Tibial nerve (tissue), 4 donors: Measurements from ENCODE around the gene PDZRN3. TPM values are rescaled to one million over a fixed set of nuclear protein-coding genes. Genes with fewer than 3 reads are reported as not detected.

Experiments used
- DNase-seq, 2 donors: peaks; one replicate each; pipeline ENCODE4 v3.0.0-alpha.2; 2019; ENCODE audit warnings: low spot score in 2 of 2
- H3K27ac ChIP-seq, 4 donors: fragments of 200-600 bp; sonication (generic) in 3 of 4; one replicate each; pipeline ENCODE4 v1.5.1; 2017 to 2019; ENCODE audit warnings: mild to moderate bottlenecking in 1 of 4
- H3K27me3 ChIP-seq, 2 donors: fragments of 200-600 bp; sonication (generic) in 1 of 2; one replicate each; pipeline versions ENCODE4 v1.5.1 to v1.6.0; 2017 to 2019
- H3K36me3 ChIP-seq, 3 donors: fragments of 200-600 bp; sonication (generic); one replicate each; pipeline ENCODE4 v1.5.1; 2018 to 2019
- H3K4me1 ChIP-seq, 4 donors: fragments of 200-600 bp; sonication (generic) in 3 of 4; one replicate each; pipeline ENCODE4 v1.5.1; 2017 to 2019
- H3K4me3 ChIP-seq, 4 donors: fragments of 200-600 bp; sonication (generic) in 3 of 4; one replicate each; pipeline ENCODE4 v1.5.1; 2017 to 2019; ENCODE audit warnings: mild to moderate bottlenecking in 1 of 4, moderate library complexity in 1 of 4
- H3K9me3 ChIP-seq, 4 donors: fragments of 200-600 bp; sonication (generic) in 3 of 4; one replicate each; pipeline ENCODE4 v1.5.1; 2017 to 2019
- EP300 ChIP-seq, 2 donors: sonication (generic); formaldehyde crosslinking; IDR thresholded peaks; one replicate each; pipeline ENCODE4 v1.6.1; 2017; ENCODE audit warnings: antibody characterized with exemption in 2 of 2, mild to moderate bottlenecking in 1 of 2
- POLR2A ChIP-seq, 2 donors: fragments of 450-650 bp; IDR thresholded peaks; one replicate each; pipeline ENCODE4 v1.6.1; 2017; ENCODE audit warnings: antibody characterized with exemption in 2 of 2, mild to moderate bottlenecking in 2 of 2, moderate library complexity in 2 of 2
- WGBS, 2 donors: methylation state at CpG; one replicate each; pipeline ENCODE4 v1.1.5; 2018; 5-methylcytosine and 5-hydroxymethylcytosine counted together
- total RNA-seq, 4 donors: library from RNA; depleted of rRNA; stranded (reverse); fragments of >200 nt; gene quantifications; one replicate each; pipeline ENCODE4 v1.1.0, GENCODE V29; 2016
- TF ChIP-seq, protein P1 (sequence below), 5 experiments: fragments of 200-600 bp in 3 of 5; fragments of 450-650 bp in 2 of 5; sonication (generic) in 3 of 5; IDR thresholded peaks; one replicate each; pipeline ENCODE4 v1.5.1; 2016 to 2019; ENCODE audit warnings: antibody characterized with exemption in 5 of 5, mild to moderate bottlenecking in 3 of 5, moderate library complexity in 2 of 5

The PDZRN3 gene
- 10 to 100 TPM; 48.3 to 87.2 (median 64.3) TPM for total RNA-seq

DNA sequence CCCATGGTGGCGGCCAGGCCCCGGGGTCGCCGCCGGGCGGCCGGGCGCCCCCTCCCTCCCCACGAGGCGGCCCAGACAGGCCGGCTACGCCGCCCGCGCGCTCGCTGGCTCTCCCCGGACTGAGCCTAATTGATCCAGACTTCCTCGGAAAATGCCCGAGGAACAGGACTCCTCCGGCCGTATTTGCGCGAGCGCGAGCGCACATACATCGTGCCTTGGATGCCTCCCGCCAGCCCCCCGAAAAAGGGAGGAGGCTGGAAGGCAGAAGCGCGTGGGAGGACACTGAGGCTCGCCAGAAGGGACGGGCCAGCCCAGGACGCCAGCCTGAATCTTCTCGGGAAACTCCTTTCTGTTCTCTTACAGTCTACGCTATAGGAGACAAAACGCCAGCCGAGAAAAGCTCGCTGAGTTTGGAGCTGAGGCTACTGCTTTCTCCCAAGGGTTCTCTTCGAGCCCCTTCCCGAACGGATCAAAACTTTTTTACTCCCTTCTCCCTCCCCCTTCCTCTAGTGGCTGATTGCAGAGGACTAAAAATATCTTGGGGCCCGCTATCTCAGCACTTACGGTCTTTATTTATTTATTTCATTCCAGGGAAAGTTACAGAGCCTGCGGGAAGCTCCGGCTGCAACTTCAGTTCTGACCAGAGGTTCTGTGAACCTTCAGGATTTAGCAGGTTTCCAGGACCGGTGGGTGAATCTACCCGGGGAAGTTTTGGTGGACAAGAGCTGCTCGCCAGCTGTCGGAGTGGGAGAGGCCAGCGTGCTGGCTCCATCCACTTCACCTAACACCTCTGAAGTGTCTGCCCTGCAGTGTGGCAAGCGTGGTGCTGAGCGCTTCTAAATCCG lies at the start of gene PDZRN3:
Gene PDZRN3, minus strand, starts transcription at position 121 of the 845 bp plus-strand sequence.
- Histone ChIP-seq H3K4me1 (peaks cover 0 to 41% (median 11%) of the 10 kb centered on the region in 4 donors), H3K9me3 (no peaks in the 10 kb centered on the region), H3K36me3 (no peaks in the 10 kb centered on the region), H3K27ac (peak within 1 kb of the TSS; percentile 26 to 89 (median 76)), H3K4me3 (peak within 1 kb of the TSS; percentile 48 to 79 (median 66)), H3K27me3 (no peaks in the 10 kb centered on the region)
- peak in 1 of 2 donors; percentile 77 for TF ChIP-seq EP300 (IDR thresholded peaks at IDR 0.05)
- TF ChIP-seq, protein P1, sequence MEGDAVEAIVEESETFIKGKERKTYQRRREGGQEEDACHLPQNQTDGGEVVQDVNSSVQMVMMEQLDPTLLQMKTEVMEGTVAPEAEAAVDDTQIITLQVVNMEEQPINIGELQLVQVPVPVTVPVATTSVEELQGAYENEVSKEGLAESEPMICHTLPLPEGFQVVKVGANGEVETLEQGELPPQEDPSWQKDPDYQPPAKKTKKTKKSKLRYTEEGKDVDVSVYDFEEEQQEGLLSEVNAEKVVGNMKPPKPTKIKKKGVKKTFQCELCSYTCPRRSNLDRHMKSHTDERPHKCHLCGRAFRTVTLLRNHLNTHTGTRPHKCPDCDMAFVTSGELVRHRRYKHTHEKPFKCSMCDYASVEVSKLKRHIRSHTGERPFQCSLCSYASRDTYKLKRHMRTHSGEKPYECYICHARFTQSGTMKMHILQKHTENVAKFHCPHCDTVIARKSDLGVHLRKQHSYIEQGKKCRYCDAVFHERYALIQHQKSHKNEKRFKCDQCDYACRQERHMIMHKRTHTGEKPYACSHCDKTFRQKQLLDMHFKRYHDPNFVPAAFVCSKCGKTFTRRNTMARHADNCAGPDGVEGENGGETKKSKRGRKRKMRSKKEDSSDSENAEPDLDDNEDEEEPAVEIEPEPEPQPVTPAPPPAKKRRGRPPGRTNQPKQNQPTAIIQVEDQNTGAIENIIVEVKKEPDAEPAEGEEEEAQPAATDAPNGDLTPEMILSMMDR (IDR thresholded peaks at IDR 0.05), result no peak
- TF ChIP-seq POLR2A (IDR thresholded peaks at IDR 0.05), result peak in 1 of 2 donors; percentile 71
- DNase-seq, result peak; percentile 48 to 54
- WGBS, 2 donors, result 3 to 4% methylated on average over 50 to 51 of the region's 55 CpGs

DNA sequence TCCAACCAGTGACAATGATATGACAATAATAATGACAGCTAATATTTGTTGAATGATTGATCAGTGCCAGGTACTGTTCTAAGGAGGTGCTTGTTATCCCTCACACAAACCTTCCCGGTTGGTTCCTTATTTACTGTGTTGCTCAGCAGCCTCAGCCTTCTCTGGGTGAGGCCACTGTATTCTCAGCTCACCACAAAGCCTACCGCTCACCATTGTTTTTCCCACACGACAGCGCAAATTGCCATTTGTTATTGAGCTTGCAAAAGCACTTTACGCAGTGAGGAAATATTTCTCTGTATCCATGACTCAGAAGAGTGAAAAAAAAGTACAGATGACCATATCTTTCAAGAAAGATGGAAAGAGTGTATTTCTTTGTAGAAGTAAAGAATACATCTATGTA lies 49.5 kb upstream of the PDZRN3 start:
- H3K27ac ChIP-seq, result no peak overlapping the region
- H3K36me3 ChIP-seq, result no peaks in the 10 kb centered on the region
- no peak overlapping the region for H3K4me3 ChIP-seq
- 67 to 69% methylated on average over 5 of the region's 5 CpGs for WGBS, 2 donors
- no peaks in the 10 kb centered on the region for H3K9me3 ChIP-seq
- H3K27me3 ChIP-seq, result no peaks in the 10 kb centered on the region
- no peak for DNase-seq
- TF ChIP-seq EP300 (IDR thresholded peaks at IDR 0.05) (no peak), POLR2A (IDR thresholded peaks at IDR 0.05) (no peak)
- TF ChIP-seq, protein P1 (IDR thresholded peaks at IDR 0.05), result no peak
- H3K4me1 ChIP-seq, result no peaks in the 10 kb centered on the region

DNA sequence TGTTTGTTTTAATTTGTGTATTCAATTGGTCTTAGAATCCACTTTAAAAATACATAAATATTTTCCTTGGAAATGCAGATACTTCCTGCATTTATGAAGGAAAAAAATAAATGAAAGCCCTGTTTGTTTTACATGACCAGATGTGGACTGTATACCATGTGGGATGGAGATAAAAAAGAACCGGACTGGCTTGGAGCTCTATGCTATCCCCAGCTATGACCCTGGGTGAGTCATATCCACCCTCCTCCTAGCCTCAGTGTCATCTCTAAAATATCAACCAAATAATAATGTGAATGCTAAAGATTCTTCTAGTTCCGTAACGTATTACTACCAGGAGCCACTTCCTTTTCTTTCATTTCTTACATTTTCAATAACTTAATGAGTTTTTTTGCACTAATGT lies 44.5 kb upstream of the PDZRN3 start:
- TF ChIP-seq POLR2A (IDR thresholded peaks at IDR 0.05), result no peak
- no peak for TF ChIP-seq EP300 (IDR thresholded peaks at IDR 0.05)
- Histone ChIP-seq H3K4me1 (peaks cover 0 to 6% (median 0%) of the 10 kb centered on the region in 4 donors), H3K27ac (no peak overlapping the region), H3K27me3 (no peaks in the 10 kb centered on the region), H3K9me3 (no peaks in the 10 kb centered on the region), H3K36me3 (no peaks in the 10 kb centered on the region), H3K4me3 (no peak overlapping the region)
- WGBS, 2 donors, result 35 to 49% methylated on average over 3 of the region's 3 CpGs
- no peak for DNase-seq

DNA sequence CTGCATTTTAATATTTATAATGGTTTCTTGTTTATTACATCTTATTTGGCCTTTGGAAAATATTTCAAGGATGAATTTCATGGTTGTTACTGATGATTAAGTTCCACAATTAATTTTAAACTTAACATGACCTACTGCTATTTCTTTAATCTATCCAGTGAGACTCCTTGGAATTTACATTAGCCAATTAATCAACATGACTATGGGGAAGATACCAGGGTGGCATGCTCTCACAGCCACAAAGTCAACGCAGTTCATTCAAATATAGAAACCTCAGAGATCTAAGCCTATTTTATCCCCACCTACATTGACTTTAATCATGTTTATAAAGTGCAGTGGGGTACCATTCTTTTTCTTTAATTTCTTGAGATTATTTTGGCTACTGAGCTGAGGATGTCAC lies 43.6 kb upstream of the PDZRN3 start:
- Histone ChIP-seq H3K27me3 (no peaks in the 10 kb centered on the region), H3K4me1 (peaks cover 0 to 6% (median 0%) of the 10 kb centered on the region in 4 donors), H3K27ac (no peak overlapping the region), H3K9me3 (no peaks in the 10 kb centered on the region), H3K36me3 (no peaks in the 10 kb centered on the region), H3K4me3 (no peak overlapping the region)
- WGBS, 2 donors, result 75 to 79% methylated on average over 1 of the region's 1 CpG
- DNase-seq, result no peak
- no peak for TF ChIP-seq POLR2A (IDR thresholded peaks at IDR 0.05)

DNA sequence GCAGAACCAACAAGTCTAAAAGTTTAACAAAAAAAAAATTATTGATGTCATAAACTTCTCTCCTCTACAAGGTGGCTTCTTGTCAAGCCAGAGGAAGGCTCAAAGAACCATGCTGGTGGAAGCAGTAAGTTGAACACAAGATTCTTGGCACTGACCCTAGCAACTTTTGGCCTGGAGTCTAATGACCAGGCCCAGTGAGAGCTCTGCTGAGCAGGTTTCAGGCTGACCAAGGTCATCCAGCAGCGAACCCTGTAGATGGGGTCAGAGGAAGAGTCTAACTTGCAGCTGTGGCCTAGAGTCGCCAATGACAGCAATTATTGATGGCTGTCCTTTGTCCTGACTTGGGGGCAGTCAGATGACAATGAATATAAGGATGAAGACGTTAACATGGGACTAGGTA lies 43.1 kb upstream of the PDZRN3 start:
- Histone ChIP-seq H3K4me1 (peaks cover 0 to 6% (median 0%) of the 10 kb centered on the region in 4 donors), H3K36me3 (no peaks in the 10 kb centered on the region), H3K27me3 (no peaks in the 10 kb centered on the region), H3K27ac (no peak overlapping the region), H3K9me3 (no peaks in the 10 kb centered on the region), H3K4me3 (no peak overlapping the region)
- DNase-seq, result no peak
- 50 to 52% methylated on average over 3 of the region's 3 CpGs for whole genome bisulfite sequencing, 2 donors
- TF ChIP-seq EP300 (IDR thresholded peaks at IDR 0.05), result no peak
- TF ChIP-seq, protein P1 (IDR thresholded peaks at IDR 0.05), result no peak
- TF ChIP-seq POLR2A (IDR thresholded peaks at IDR 0.05), result no peak

GRCh38 chr3:73665286-73665685 lies 40.5 kb upstream of the PDZRN3 start:
- no peak overlapping the region for H3K4me3 ChIP-seq
- H3K27me3 ChIP-seq, result no peaks in the 10 kb centered on the region
- TF ChIP-seq EP300 (IDR thresholded peaks at IDR 0.05), result no peak
- TF ChIP-seq POLR2A (IDR thresholded peaks at IDR 0.05), result no peak
- TF ChIP-seq, protein P1 (IDR thresholded peaks at IDR 0.05), result no peak
- H3K9me3 ChIP-seq, result no peaks in the 10 kb centered on the region
- no peak overlapping the region for H3K27ac ChIP-seq
- H3K4me1 ChIP-seq, result peaks cover 0 to 6% (median 0%) of the 10 kb centered on the region in 4 donors
- no peak for DNase-seq
- no peaks in the 10 kb centered on the region for H3K36me3 ChIP-seq
- WGBS, 2 donors, result 79 to 91% methylated on average over 2 of the region's 2 CpGs
